HG02642 (cell line): Measurements from ENCODE around the gene IRF2.
A peak's percentile ranks its signal among the peaks of the same experiment; 100 is the strongest.

Experiments
- ATAC-seq: cut with Tn5 transposase; IDR thresholded peaks from one replicate; pipeline ENCODE4 v1.9.1; 2021; ENCODE audit warnings: mild to moderate bottlenecking; ENCODE audit not compliant: unreplicated experiment, poor library complexity

The IRF2 gene

DNA sequence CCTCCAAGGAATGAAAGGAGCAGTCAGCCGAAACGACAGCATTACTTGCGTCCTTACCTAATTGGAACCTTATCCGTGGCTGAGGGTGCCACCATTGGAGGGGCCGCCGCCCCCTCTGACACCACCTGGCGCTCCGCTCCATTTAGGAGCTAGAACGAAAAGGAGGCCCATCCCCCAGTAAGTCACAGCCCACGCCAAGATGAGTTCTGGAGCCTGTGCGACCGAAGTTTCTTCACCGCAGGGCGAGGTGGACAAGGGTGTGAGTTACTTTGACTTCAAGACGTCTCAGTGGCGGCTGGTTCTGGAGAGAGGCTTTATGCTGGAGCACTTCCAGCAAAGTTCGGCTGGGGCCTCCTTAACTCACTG, 729 bp upstream of the IRF2 start:
- peak; percentile 28 for ATAC-seq

DNA sequence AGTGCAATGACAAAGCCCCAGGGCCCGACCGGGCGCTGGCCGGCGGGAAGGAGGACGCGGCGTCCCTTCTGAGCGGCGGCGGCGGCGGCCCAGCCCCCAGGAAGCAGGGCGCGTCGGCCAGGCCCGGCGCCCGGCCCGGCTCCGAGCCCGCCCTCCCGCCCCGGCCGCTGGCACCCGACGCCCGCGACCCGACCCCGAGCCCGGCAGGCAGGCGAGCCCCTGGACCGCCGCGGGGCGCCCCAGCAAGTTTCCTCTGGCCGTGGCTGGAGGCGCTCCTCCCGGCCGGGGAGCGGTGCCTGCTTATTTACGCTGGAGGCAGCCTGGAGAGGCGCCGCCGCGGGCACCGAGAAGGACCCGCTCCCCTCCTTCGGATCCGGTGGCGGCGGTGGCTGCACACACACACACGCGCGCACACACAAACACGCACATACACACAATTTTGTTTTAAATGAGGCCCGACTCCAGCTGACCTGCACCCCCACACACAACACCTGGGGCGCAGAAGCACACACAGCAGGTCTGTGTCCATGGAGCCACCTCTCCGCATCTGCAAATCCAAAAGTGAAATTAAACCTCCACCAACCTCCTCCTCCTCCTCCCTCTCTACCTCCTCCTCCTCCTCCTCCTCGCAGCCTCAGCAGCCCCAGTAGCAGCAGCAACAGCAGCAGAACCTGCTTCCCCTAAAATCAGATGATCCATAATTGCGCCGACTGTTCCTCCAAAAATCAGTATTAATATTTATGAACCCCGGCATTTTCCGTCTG, 669 bp downstream of the IRF2 start:
- peak; percentile 5 for ATAC-seq

DNA sequence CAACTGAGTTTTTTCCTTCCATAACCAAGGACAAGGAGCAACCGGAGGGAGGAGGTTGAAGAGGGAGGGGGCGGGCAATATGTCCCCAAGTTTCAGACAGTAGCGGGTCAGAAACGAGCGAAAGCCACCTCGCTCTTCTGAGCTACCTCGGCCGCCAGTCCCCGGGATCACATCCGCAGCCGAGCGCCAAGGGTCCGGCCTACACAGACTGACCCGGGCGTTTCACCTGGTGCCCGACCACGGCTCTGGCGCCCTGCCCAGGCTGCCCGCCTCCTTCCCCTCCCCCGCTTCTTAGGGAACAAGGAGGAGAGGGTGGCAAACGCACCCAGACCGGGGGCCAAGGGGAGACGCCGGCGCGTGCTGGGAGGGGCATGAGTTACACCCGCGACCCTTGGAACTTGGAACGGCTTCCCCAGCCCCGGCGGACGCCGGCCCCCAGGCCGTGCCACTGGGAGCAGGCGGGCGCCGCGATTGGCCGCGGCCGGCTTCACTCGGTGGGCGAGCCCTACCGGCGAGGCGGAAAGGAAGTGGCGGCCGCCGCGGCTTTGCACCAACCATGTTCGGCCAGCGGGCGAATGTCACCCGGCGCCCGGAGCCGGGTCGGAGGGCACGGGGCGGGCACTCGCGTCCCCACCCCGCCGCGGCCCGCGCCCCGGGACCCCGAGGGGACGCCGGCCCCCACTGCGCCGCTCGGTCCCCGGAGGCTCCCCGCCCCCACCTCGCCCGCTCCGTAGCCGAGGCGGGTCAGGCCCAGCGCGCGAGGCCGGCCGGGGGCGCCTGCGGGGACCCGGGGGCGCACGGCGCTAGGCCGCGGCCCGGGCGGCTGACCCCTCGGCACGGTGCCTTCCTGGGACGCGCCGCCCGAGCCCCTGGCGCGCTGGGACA, 1.5 kb downstream of the IRF2 start:
- peak; percentile 32 for ATAC-seq

DNA sequence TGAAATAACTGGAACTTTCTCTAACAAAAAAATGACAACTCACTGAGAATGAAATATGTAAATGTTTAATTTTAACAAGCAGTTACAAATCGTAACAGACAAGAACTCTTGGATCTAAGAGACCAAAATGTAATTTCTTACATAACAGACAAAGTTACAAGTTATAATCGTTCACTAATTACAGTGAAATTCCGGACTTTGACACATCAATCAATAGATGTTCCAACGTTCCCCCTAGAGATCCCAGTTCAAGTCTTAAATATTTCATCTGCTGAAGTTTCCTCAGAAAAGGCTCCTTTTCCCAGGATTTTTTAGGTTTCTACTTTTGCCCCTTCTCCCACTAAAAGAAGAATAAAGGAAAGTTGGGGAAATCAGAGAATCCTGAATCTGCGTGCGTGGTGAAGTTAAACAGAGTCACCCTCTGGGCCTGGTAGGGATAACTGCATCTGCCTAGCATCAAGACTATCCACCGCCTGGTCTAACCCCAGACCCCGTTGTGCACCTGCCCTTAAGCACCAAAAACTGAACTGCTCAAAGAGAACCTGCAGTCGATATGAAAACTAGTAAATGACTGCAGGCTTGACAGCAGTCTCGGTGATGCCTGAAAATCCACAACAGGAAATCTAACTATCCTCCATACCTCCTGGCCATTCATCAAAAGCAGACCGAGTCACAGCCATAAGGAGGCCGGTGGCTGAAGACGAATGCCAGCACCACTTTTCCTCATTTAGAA, 2.3 kb downstream of the IRF2 start:
- ATAC-seq = no peak

DNA sequence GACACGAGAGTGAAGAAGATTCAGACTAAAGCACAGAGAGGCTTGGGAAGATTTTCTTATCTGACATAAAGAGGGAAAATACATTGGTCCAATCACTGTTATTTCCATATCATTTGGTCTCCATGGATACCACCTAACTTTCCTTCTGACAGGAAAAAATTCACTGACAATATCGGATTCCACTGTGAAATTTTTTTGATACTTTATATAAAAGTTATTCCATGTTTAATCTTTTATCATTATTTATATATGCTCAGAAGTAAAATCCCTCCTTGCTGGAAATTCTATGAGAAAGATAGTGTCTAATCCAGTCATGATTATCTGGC, 3.6 kb downstream of the IRF2 start:
- no peak for ATAC-seq

DNA sequence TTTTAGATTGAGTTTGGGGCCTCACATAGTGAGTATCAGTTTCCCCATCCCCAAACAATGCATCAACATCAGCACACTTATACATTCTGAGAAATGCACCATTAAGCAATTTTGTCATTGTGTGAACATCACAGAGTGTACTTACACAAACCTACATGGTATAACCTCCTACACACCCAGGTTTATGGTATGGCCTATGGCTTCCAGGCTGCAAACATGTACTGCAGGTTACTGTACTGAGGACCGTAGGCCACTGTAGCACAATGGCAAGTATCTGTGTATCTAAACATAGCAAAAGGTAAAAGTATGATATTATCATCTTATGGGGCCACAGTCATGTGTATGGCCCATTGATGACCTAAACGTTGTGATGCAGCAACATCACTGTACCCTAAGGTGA, 7.7 kb downstream of the IRF2 start:
- ATAC-seq = no peak

DNA sequence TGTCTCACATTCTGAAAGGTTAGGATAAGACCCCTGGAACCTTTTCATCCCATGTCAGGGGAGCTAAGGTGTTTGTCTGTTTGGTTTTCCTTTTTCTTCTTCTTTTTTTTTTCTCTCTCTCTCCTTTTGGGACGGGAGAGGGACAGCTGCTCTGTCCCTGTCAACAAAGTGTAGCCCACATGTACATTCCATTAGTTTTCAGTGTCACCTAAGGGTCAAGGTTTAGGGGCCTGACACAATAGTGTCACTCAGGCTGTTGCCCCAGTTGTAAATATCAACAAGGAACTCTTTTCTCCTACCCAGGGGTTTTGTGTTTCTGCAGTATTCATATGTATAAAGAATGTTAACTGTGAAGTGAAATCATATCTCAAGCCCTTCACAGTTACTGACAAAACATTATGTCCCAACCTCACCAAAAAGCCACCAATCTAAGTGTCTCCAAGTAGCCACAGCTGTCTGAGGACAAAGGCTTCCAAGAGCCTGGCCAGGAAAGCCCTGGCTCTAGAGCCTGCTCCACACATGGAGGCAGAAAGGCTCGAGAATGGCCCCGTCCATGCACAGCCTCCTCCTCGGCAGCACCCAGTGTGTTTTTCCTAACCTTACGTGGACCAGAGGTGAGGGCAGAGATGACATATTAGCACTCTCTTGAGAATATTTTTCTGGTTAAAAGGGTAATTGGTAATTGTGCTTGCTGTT, 9.4 kb downstream of the IRF2 start:
- no peak for ATAC-seq

DNA sequence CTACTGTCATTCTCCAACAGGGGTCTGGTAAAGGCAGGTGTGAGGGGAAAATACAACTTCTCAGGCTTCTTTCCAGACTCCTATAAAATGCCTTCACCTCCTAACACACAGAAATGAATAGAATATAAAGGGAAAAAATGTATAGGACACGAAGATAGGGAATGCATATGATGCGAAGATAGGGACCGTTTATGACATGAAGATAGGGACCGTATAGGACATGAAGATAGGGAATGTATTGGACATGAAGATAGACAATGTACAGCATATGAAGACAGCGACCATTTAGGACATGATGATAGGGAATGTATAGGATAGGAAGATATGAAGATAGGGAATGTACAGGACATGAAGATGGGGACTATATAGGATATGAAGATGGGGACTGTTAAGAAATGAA, 10.5 kb downstream of the IRF2 start:
- ATAC-seq = no peak

DNA sequence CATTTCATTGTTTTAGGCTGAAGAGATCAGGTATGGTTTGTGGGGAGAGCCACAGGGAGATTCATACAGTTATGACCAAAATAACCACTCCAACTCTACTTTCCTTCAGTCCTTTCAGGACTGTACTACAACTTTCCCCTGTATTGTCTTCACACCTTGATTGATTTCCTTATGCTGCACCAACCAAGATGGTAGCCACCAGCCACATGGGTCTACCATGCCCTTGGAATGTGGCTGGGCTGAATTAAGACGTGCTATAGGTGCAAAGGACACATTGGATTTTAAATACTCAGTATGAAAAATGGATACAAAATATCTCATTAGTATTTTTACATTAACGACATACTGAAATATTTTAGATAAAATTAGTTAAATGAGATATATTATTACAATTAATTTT, 11.2 kb downstream of the IRF2 start:
- no peak for ATAC-seq

DNA sequence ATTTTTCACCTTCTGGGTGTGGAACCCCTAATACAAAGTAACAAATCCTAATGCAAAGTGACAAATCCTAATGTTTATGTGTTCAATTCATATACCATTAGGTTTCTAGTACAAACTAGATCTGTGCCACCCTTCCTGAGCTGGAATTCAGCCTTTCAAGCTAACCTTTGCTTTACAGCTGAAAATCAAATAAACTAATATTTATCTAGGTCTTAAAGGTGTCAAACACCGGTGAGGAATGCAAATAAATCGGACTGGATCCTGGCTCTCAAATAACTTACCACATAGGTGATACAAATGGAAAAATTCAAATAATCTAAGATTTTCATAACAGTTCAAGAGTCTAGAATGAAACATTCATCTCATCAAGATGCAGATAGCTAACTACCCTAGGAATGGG, 11.6 kb downstream of the IRF2 start:
- ATAC-seq = no peak

DNA sequence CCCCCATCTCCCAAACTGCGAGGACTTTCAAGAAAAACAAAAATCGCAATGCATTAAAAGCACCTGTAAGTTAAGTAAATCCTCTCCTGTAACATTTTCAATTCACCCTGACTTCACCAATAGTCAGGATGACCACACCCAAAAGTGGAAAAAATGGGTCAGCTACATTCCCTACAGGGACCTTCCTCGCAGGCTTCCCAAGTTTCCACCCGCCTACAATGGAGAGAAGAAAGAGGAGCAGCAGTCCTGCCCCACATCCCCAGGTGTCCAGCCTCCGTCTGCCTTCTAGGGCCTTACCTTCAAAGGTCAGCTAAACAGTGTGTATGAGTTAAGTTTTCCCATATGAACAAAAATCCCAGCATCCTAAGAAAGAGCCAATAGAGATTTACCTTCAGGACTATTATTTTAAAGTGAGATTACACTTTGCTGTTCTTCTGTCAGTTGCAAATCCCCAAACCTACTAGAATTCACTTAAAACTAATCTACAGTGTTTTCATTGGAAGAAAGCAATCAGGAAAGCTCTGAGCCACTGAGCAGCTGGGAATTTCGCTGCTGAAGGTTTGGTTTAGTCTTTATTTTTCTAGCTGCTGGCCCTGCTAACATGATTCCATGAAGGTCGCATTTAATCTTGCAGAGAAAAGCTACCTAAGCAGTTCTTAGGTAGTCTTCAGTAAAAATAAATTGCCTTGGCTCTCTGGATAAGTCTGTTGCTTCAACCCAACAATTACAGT, 12.5 kb downstream of the IRF2 start:
- no peak for ATAC-seq

DNA sequence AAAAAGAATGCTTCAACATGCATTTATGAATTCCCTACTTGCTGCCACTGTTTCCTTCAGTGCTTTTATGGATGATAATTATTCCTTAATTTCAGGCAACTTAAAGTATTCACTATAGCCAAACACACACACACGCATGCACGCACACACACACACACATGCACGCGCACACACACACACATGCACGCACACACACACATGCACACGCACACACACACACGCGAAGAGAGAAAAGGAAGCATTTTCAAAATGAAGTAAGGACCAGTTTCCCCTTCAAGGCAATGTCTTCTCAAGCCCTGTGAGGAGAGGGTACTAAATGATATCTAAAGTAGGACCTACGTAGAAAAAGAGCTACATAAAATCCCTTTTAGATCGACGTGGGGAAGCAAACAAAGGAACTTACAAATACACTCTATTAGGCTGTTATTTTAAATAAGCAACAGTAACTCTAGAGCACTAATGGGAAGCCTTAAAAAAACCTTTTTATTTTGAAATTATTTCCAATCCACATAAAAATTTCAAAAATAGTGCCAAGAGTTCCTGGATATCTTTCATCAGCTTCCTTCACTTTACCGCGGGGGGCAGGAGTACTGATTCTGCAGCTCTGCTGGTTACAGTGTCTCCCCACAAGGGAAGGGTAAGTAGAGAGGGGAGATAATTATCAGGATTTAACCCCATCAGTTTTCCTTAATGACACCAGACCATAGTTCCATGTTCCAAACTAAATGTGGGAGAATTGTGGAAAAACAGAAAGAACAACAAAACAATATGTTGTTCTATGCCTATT, 13.7 kb downstream of the IRF2 start:
- no peak for ATAC-seq

DNA sequence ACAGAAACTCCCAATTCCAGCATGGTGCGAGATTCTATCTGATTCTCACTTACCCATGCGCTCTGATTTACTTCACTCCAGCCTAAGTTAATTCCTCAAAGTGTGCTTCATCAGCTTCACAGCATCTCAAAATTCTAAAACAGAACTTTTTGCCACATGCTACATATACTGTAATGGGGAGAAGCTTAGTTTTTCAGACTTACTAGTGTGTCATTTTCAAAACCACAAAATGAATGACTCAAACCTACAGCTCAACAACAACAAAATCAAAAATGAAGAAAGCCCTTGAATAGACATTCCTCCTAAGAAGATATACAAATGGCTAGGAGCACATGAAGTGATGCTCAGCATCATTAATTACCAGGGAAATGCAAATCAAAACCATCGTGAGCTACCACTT, 14.9 kb downstream of the IRF2 start:
- ATAC-seq = no peak

DNA sequence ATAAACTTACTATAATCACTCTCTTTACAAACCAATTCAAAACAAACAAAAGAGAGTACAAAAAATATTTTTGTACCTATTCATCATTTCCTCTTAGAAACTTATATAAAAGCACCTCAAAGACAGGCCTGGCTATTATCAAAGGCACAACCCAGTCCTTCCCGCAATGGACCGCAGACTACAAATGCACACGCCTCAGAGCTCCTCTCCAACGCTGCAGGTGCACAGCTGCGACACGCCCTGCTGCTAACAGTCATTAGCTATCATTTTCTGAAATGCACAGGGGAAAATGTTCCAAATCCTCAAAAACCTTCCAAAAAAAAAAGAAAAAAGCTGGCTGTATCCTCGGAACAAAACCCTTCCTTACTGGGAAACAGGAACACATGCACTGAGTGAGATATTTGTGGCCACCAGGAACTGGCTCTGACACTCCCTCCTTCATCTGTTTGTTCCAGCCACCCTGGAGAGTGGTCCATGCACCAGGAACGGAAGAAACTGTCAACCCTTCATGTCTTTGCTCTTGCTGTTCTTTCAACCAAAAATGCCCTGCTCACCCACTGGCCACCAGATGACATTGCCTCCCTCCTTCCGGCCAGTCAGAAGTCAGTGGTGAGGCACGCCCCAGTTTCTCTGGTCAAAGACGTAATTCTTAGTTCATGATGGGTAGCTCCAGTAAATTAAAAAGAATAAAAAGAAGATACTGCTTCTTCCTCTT, 16.7 kb downstream of the IRF2 start:
- no peak for ATAC-seq

DNA sequence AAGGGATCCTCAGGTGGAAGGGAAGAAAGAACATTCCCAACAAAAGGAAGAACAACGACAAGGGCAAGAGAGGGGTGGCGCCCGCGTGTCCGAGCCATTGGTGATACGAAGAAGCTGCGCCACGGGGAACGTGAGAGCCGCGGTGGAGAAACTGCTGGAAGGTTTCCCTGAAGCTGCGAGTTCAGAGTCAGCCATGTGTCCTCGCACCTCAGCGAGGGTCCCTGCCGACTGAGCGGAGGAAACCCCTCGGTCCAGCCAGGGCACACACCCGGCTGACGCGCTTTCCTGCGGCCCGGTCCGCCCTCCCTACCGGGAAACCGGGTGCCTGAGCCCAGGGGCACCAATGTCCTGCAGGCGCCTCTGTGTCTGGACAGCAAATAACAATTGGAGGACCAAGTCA, 18.0 kb downstream of the IRF2 start:
- no peak for ATAC-seq

DNA sequence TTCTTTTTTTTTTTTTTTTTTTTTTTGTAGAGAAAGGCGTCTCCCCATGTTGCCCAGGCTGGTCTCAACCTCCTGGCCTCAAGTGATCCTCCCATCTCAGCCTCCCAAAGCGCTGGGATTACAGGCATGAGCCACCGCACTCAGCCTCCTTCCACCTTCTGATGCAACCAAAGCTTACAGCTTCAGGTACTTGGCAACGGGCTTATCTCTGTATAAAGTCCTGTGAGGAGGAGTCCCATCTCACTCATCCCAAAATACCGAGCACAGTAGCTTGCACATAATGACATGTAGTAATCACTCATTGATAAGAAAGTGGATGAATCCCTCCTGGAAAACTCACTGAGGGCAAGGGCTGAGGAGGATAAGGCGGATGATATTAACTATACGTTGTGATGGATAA, 19.1 kb downstream of the IRF2 start:
- no peak for ATAC-seq

DNA sequence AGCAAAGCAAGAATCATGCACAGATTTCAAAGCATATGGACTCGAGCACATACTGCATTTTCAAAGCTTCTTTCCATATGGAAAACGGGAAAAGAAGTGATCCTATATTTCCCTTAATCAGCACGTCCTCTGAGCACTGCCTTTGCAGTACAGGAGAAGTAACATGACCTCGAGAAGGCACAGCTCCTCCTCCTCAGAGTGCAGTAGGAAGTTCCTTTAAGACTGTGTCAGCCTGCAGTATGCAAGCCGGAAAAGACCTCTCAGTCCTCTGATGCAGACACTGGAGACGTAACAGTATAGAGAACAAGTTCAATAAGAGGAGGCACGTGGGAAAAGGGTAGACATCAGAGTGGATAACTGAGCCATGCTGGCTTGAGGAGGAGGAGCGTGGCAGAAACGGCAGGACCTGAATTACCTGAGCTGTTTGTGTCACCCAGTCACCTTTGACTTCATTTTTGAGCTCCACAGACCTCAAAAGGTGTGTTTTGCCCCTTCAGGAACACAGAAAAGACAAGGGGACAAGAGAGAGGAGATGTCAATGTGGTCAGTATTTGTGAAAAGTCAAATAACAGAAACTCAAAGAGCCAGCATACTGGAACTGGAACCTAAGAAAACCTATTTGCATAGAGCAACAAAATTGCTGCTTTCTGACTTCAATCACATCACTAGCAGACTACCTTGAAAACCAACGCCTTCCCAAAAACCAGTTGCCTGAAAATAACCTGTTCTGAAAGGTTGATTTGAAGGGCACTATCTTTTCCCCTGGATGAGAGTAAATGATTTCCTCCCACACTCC, 20.8 kb downstream of the IRF2 start:
- ATAC-seq = peak; percentile 66

DNA sequence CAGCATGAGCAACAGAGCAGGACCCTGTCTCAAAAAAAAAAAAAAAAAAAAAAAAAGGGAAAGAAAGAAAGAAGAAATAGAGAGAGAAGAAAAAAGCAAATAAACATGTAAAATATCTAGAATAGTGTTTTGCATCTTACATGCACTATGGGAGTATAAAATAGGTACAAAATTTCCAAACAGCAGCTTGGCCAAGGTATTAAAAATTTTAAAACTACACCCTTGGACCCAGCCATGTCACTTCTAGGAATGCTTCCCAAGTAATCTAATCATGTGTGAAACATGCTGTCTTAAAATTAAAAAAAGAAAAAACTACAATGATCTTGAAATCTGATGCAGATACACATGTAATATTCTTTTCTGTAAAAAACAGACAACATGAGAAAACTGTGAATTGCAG, 21.6 kb downstream of the IRF2 start:
- ATAC-seq = no peak
